NB4 (cell line): ENCODE measurements around the gene SERINC3.

Experiments
- DNase-seq: peaks from one replicate; pipeline ENCODE4 v3.0.0; 2010; ENCODE audit warnings: low read depth
- H3K4me3 ChIP-seq: one replicate; pipeline ENCODE4 v1.5.1; 2011; ENCODE audit warnings: mild to moderate bottlenecking, low read depth, low read length, moderate library complexity
- CTCF ChIP-seq: IDR thresholded peaks from one replicate; pipeline ENCODE4 v1.5.1; 2012; ENCODE audit warnings: low read depth, low read length
- MAX ChIP-seq: IDR thresholded peaks from 2 replicates; pipeline ENCODE4 v1.6.1; 2011; ENCODE audit warnings: low read depth, low read length
- MYC ChIP-seq: IDR thresholded peaks from 2 replicates; pipeline ENCODE4 v1.6.1; 2011; ENCODE audit warnings: low read depth, low read length
- POLR2A ChIP-seq: IDR thresholded peaks from 2 replicates; pipeline ENCODE4 v1.6.1; 2011; ENCODE audit warnings: mild to moderate bottlenecking; ENCODE audit not compliant: insufficient read length; ENCODE audit errors: extremely low read depth

Gene SERINC3

GRCh38 chr20:44521484-44522481, at the start of gene SERINC3:
TSS of gene SERINC3 (minus strand) at chr20:44522070. CDS start at chr20:44521951, 119 bp downstream.
- peak; percentile 96 for DNase-seq
- TF ChIP-seq MYC (peak; percentile 47; the same call in 1 of the 2 replicates), MAX (peak; percentile 70), POLR2A (peak; percentile 92), CTCF (no peak)
- peak within 1 kb of the TSS; percentile 90 for H3K4me3 ChIP-seq

- H3K4me3 ChIP-seq = no peak overlapping the region
- no peak for TF ChIP-seq POLR2A
- TF ChIP-seq MAX = no peak
- no peak for TF ChIP-seq MYC
- TF ChIP-seq CTCF = no peak
Measured at GRCh38 chr20:44571362-44571988, 49.6 kb upstream of the SERINC3 start.

GRCh38 chr20:44570367-44570766, 48.5 kb upstream of the SERINC3 start:
- H3K4me3 ChIP-seq = no peak overlapping the region
- TF ChIP-seq POLR2A (no peak), CTCF (no peak), MAX (no peak), MYC (no peak)
- no peak for DNase-seq

More at GRCh38 chr20:44571362-44571988, 49.6 kb upstream of the SERINC3 start:
- DNase-seq = no peak

- TF ChIP-seq CTCF (no peak), POLR2A (no peak), MAX (no peak), MYC (no peak)
Measured at GRCh38 chr20:44566811-44567210, 44.9 kb upstream of the SERINC3 start.

GRCh38 chr20:44566018-44566417, 44.1 kb upstream of the SERINC3 start:
- no peak overlapping the region for H3K4me3 ChIP-seq
- no peak for DNase-seq
- TF ChIP-seq POLR2A (no peak), MAX (no peak), MYC (no peak), CTCF (no peak)

More at GRCh38 chr20:44566811-44567210, 44.9 kb upstream of the SERINC3 start:
- H3K4me3 ChIP-seq = no peak overlapping the region
- no peak for DNase-seq
